GM12878 (cell line): ENCODE measurements around the gene TNFRSF8. TPM values are rescaled to one million over a fixed set of nuclear protein-coding genes. Genes with fewer than 3 reads are reported as not detected.

Source experiments
- ATAC-seq: fragments of 200-7000 bp; cut with Tn5 transposase; 3 replicates; pipeline ENCODE4 v1.9.1; 2020; ENCODE audit warnings: mild to moderate bottlenecking, moderate library complexity
- BruUV-seq: library from RNA; stranded (reverse); fragments of 400-500 nt; replicated peaks from 2 replicates; lab custom pipeline; 2021; lab: Mats Ljungman, UMichigan
- CTCF ChIA-PET: fragments of 300-600 bp; sonication (Branson Sonifier 250); formaldehyde crosslinking; extraction: SDS; loops from one replicate; lab custom pipeline; 2021; ENCODE audit warnings: inconsistent platforms; lab: Yijun Ruan, JAX
- POLR2A ChIA-PET: fragments of 350-600 bp; formaldehyde crosslinking; extraction: SDS; loops from one replicate; lab custom pipeline; 2021; ENCODE audit warnings: inconsistent platforms; lab: Charles Lee
- RAD21 ChIA-PET: fragments of 300-600 bp; sonication (Branson Sonifier 250); formaldehyde crosslinking; loops from one replicate; lab custom pipeline; 2023; ENCODE audit warnings: antibody characterized with exemption; ENCODE audit not compliant: unreplicated experiment; lab: Charles Lee
- SMC1A ChIA-PET: fragments of 300-600 bp; sonication (Branson Sonifier 250); formaldehyde crosslinking; loops from one replicate; lab custom pipeline; 2023; ENCODE audit not compliant: unreplicated experiment, uncharacterized antibody; lab: Charles Lee
- DNase-seq: peaks from one replicate; pipeline ENCODE4 v3.0.0-alpha.2; 2011; ENCODE audit warnings: low read depth, low spot score
- FAIRE-seq: peaks from 3 replicates; lab custom pipeline; 2011; peaks lifted over from hg19 to GRCh38; lab: Jason Lieb, UNC
- H2AFZ ChIP-seq: 2 replicates; pipeline ENCODE4 v1.6.0; 2011; ENCODE audit warnings: low read depth, low read length, control low read depth; ENCODE audit not compliant: control insufficient read depth
- H3K27ac ChIP-seq: 2 replicates; pipeline ENCODE4 v1.5.1; 2011; ENCODE audit warnings: control low read depth; ENCODE audit not compliant: control insufficient read depth, insufficient read depth
- H3K27me3 ChIP-seq, 2 experiments: replicated peaks in 1 of 2; 2 replicates each; pipeline versions ENCODE4 v1.6.0 to v1.6.1; 2011; ENCODE audit warnings: low read length in 1 of 2; ENCODE audit not compliant: control insufficient read depth in 2 of 2, insufficient read depth in 2 of 2
- H3K36me3 ChIP-seq, 2 experiments: 2 replicates each; pipeline ENCODE4 v1.5.1; 2011; ENCODE audit warnings: low read length in 1 of 2; ENCODE audit not compliant: control insufficient read depth in 2 of 2, insufficient read depth in 2 of 2
- H3K4me1 ChIP-seq: 2 replicates; pipeline ENCODE4 v1.6.1; 2011; ENCODE audit warnings: mild to moderate bottlenecking, low read length, moderate library complexity, mixed read lengths; ENCODE audit not compliant: control insufficient read depth, insufficient read depth
- H3K4me2 ChIP-seq: 2 replicates; pipeline ENCODE4 v1.6.0; 2011; ENCODE audit warnings: control low read depth; ENCODE audit not compliant: control insufficient read depth, insufficient read depth
- H3K4me3 ChIP-seq: fragments of 200-600 bp; sonication (generic); 2 replicates; pipeline ENCODE4 v1.5.1; 2016
- H3K79me2 ChIP-seq: 2 replicates; pipeline ENCODE4 v1.6.0; 2011; ENCODE audit warnings: low read length; ENCODE audit not compliant: control insufficient read depth, insufficient read depth
- H3K9ac ChIP-seq: 2 replicates; pipeline ENCODE4 v1.8.0; 2011; ENCODE audit warnings: low read length, control low read depth, mixed read lengths; ENCODE audit not compliant: control insufficient read depth, insufficient read depth
- H3K9me3 ChIP-seq: replicated peaks from 3 replicates; pipeline ENCODE4 v1.5.1; 2011; ENCODE audit warnings: mild to moderate bottlenecking, low read length; ENCODE audit not compliant: control insufficient read depth, insufficient read depth
- H4K20me1 ChIP-seq: 2 replicates; pipeline ENCODE4 v1.6.0; 2011; ENCODE audit not compliant: control insufficient read depth, insufficient read depth
- BMI1 ChIP-seq: fragments of 450-650 bp; IDR thresholded peaks from 2 replicates; pipeline ENCODE4 v1.6.1; 2016; ENCODE audit warnings: mild to moderate bottlenecking, moderate library complexity, borderline replicate concordance
- EGR1 ChIP-seq, 2 experiments: IDR thresholded peaks; 1 replicate in 1 of 2; 2 replicates in 1 of 2; pipeline ENCODE4 v1.6.1; 2011 to 2012; ENCODE audit warnings: low read depth in 2 of 2, low read length in 2 of 2, borderline replicate concordance in 1 of 2, mild to moderate bottlenecking in 1 of 2, moderate library complexity in 1 of 2
- GATAD2B ChIP-seq: fragments of 450-650 bp; conservative IDR thresholded peaks from 2 replicates; pipeline ENCODE4 v1.6.1; 2017; ENCODE audit warnings: low read depth, mild to moderate bottlenecking, moderate library complexity
- JUND ChIP-seq: IDR thresholded peaks from 2 replicates; pipeline ENCODE4 v1.6.1; 2012; ENCODE audit warnings: low read depth, mild to moderate bottlenecking, low read length, improper control_type of control experiment, moderate library complexity
- KAT2A ChIP-seq: conservative IDR thresholded peaks from 2 replicates; pipeline ENCODE4 v1.6.1; 2011; ENCODE audit warnings: low read depth, low read length; ENCODE audit not compliant: control insufficient read depth
- SUPT20H ChIP-seq: IDR thresholded peaks from 2 replicates; pipeline ENCODE4 v1.6.1; 2011; ENCODE audit warnings: low read depth, mild to moderate bottlenecking, low read length, moderate library complexity, borderline replicate concordance; ENCODE audit not compliant: control insufficient read depth
- TARDBP ChIP-seq: IDR thresholded peaks from 2 replicates; pipeline ENCODE4 v1.6.1; 2016; ENCODE audit warnings: borderline replicate concordance
- TCF7 ChIP-seq: IDR thresholded peaks from 2 replicates; pipeline ENCODE4 v1.6.1; 2014; ENCODE audit warnings: antibody characterized with exemption, borderline replicate concordance
- ZNF274 ChIP-seq: IDR thresholded peaks from one replicate; pipeline ENCODE4 v1.8.0; 2011; ENCODE audit not compliant: insufficient read length, insufficient read depth
- WGBS: methylation state at CpG from one replicate; pipeline ENCODE4 v1.1.6; 2016; ENCODE audit warnings: low lambda C conversion rate; ENCODE audit not compliant: insufficient replicate concordance, insufficient coverage; ENCODE audit errors: missing lambda C conversion rate; 5-methylcytosine and 5-hydroxymethylcytosine counted together
- in situ Hi-C: fragments of 300-500 bp; cut with MboI; formaldehyde crosslinking; loops from 9 replicates; pipeline ENCODE4 v1.14.3; 2018; ENCODE audit warnings: mixed read lengths
- intact Hi-C: fragments of 100-400 bp; cut with micrococcal nuclease; formaldehyde crosslinking; loops from one replicate; pipeline ENCODE4 v1.14.2; 2022; ENCODE audit not compliant: unreplicated experiment
- polyA plus RNA-seq, 11 experiments: library from polyadenylated mRNA; depleted of rRNA in 4 of 11; unstranded in 6 of 11; stranded (reverse) in 5 of 11; fragments of >200 nt; fragmentation: Nextera tagmentation in 4 of 11; fragmentation: Illumina TruSeq in 1 of 11; extraction: Ambion mirVana in 4 of 11; extraction: Trizol in 1 of 11; gene quantifications; 1 replicate in 1 of 11; 2 replicates in 10 of 11; pipeline versions ENCODE4 v1.2.1 to v1.2.3, GENCODE V29; 2011 to 2016; ENCODE audit warnings: inconsistent platforms in 2 of 11, missing spikeins in 2 of 11, low read depth in 1 of 11
- total RNA-seq, 4 experiments: library from RNA; depleted of rRNA in 3 of 4; stranded (reverse); fragments of >200 nt in 3 of 4; fragmentation: Illumina TruSeq in 1 of 4; extraction: Trizol in 1 of 4; gene quantifications; 2 replicates each; pipeline versions ENCODE4 v1.2.1 to v1.2.3, GENCODE V29; 2013 to 2021
- TF ChIP-seq, protein P1 (sequence below): IDR thresholded peaks from 2 replicates; pipeline ENCODE4 v1.6.1; 2011; ENCODE audit warnings: borderline replicate concordance, low read depth, mild to moderate bottlenecking, moderate library complexity, low read length; ENCODE audit not compliant: insufficient read depth, poor library complexity, severe bottlenecking
- TF ChIP-seq, protein P2 (sequence below), 3 experiments: IDR thresholded peaks in 2 of 3; conservative IDR thresholded peaks in 1 of 3; 2 replicates each; pipeline ENCODE4 v1.5.1; 2011; ENCODE audit warnings: low read depth in 3 of 3, low read length in 3 of 3, mild to moderate bottlenecking in 3 of 3, control low read depth in 2 of 3, moderate library complexity in 2 of 3, inconsistent platforms in 1 of 3, mixed read lengths in 1 of 3; ENCODE audit not compliant: control insufficient read depth in 2 of 3, insufficient read depth in 1 of 3; ENCODE audit errors: extremely low read depth in 1 of 3

TNFRSF8 gene
- total and polyA plus RNA-seq, 10 of the 15 experiments (the other 5 are each of a cell fraction or from before 2014, with no cell fraction given): 9.8 to 114 (median 58.8) TPM

DNA sequence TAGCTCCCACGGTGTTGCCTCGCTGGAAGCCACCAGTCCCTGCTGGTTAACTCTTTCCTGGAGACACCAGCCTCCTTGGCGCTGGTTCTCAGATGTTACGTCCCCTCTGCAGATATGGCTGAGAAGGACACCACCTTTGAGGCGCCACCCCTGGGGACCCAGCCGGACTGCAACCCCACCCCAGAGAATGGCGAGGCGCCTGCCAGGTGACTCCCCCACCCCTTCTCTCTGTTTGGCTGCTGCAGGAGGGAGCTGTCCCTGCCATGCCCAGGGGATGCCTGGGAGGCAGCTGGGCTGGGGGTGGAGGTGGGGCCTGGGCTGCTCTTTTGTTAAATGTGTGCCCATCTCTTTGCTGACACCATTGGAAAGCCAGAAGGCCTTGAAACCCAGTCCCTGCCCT lies 60.1 kb downstream of the TNFRSF8 start:
- H3K9me3 ChIP-seq: no peaks in the 10 kb centered on the region
- H3K4me3 ChIP-seq: no peak overlapping the region
- FAIRE-seq (no peak), ATAC-seq (no peak), DNase-seq (no peak)
- ChIA-PET SMC1A (interaction anchor here (1.0 to 7.8 kb wide), 8 partner anchors 12 to 213 kb away, joined by 3 to 191 read pairs (median 10); no protein-coding TSS in a partner anchor), RAD21 (interaction anchor here (0.7 to 6.3 kb wide), 5 partner anchors 39 to 88 kb away, joined by 3 to 84 read pairs (median 9); no protein-coding TSS in a partner anchor), POLR2A (interaction anchor here (0.8 to 1.0 kb wide), 2 partner anchors 10 to 62 kb away, joined by 3 to 4 read pairs; no protein-coding TSS in a partner anchor), CTCF (interaction anchor here (1.3 to 6.6 kb wide), 5 partner anchors 8 to 188 kb away, joined by 3 to 161 read pairs (median 15); no protein-coding TSS in a partner anchor)
- no peaks in the 10 kb centered on the region for H3K27me3 ChIP-seq
- H3K36me3 ChIP-seq: peaks cover 34 to 41% of the 10 kb centered on the region in 2 experiments
- H2AFZ ChIP-seq: no peak overlapping the region
- no peak overlapping the region for H3K4me2 ChIP-seq
- no TSS peak for BruUV-seq
- in situ Hi-C loops (no loop called here), intact Hi-C loops (loop anchor here (10.0 kb wide), 1 partner anchor 502 kb away; no protein-coding TSS in a partner anchor)
- TF ChIP-seq JUND: no peak
- TF ChIP-seq SUPT20H: no peak
- no peak for TF ChIP-seq BMI1
- TF ChIP-seq GATAD2B: no peak
- TF ChIP-seq EGR1 (IDR thresholded peaks at IDR 0.05; ENCODE audit: borderline replicate concordance in 1 of 2, low read depth in 2 of 2, low read length in 2 of 2): no peak
- no peak for TF ChIP-seq ZNF274
- no peak for TF ChIP-seq TCF7
- TF ChIP-seq, protein P1, sequence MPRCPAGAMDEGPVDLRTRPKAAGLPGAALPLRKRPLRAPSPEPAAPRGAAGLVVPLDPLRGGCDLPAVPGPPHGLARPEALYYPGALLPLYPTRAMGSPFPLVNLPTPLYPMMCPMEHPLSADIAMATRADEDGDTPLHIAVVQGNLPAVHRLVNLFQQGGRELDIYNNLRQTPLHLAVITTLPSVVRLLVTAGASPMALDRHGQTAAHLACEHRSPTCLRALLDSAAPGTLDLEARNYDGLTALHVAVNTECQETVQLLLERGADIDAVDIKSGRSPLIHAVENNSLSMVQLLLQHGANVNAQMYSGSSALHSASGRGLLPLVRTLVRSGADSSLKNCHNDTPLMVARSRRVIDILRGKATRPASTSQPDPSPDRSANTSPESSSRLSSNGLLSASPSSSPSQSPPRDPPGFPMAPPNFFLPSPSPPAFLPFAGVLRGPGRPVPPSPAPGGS: no peak
- no peak for TF ChIP-seq TARDBP
- TF ChIP-seq, protein P2, sequence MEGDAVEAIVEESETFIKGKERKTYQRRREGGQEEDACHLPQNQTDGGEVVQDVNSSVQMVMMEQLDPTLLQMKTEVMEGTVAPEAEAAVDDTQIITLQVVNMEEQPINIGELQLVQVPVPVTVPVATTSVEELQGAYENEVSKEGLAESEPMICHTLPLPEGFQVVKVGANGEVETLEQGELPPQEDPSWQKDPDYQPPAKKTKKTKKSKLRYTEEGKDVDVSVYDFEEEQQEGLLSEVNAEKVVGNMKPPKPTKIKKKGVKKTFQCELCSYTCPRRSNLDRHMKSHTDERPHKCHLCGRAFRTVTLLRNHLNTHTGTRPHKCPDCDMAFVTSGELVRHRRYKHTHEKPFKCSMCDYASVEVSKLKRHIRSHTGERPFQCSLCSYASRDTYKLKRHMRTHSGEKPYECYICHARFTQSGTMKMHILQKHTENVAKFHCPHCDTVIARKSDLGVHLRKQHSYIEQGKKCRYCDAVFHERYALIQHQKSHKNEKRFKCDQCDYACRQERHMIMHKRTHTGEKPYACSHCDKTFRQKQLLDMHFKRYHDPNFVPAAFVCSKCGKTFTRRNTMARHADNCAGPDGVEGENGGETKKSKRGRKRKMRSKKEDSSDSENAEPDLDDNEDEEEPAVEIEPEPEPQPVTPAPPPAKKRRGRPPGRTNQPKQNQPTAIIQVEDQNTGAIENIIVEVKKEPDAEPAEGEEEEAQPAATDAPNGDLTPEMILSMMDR (IDR thresholded peaks at IDR 0.05 in 2 of 3, conservative IDR thresholded peaks at IDR 0.05 in 1 of 3; ENCODE audit: control insufficient read depth in 2 of 3, extremely low read depth in 1 of 3, insufficient read depth in 1 of 3, low read depth in 3 of 3, low read length in 3 of 3): no peak
- no peak for TF ChIP-seq KAT2A
- no peaks in the 10 kb centered on the region for H3K4me1 ChIP-seq
- H3K27ac ChIP-seq: no peak overlapping the region
- H3K9ac ChIP-seq: no peak overlapping the region
- H4K20me1 ChIP-seq: no peaks in the 10 kb centered on the region; the same call in 1 of the 2 replicates
- H3K79me2 ChIP-seq: no peaks in the 10 kb centered on the region
- WGBS: 88% methylated on average over 8 of the region's 8 CpGs
